ENCODE measurements around the gene DCN. TPM values are rescaled to one million over a fixed set of nuclear protein-coding genes. Genes with fewer than 3 reads are reported as not detected.

DCN gene
- total RNA-seq, 2 experiments from 2014 or later = not detected

GRCh38 chr12:91185421-91185820 is 2.8 kb upstream of the DCN start:
- CTCF ChIA-PET (ENCODE audit: unreplicated experiment) = no interaction called here

GRCh38 chr12:91183551-91183950 is 934 bp upstream of the DCN start:
- POLR2A ChIA-PET = no interaction called here
- DNase-seq (ENCODE audit: low spot score) = no peak
- CTCF ChIA-PET (ENCODE audit: unreplicated experiment) = no interaction called here
- Histone ChIP-seq H3K4me3 (ENCODE audit: low read depth, low read length, poor library complexity, severe bottlenecking) (no peak overlapping the region), H2AFZ (ENCODE audit: low read length) (no peak overlapping the region), H3K27ac (ENCODE audit: low read depth, low read length, poor library complexity, severe bottlenecking) (no peak overlapping the region), H3K9me2 (ENCODE audit: insufficient read depth, low read length) (no peaks in the 10 kb centered on the region), H3K4me1 (ENCODE audit: insufficient read depth, low read length, poor library complexity, severe bottlenecking) (no peaks in the 10 kb centered on the region), H3K36me3 (ENCODE audit: insufficient read depth, low read length) (no peaks in the 10 kb centered on the region), H3K9me3 (ENCODE audit: low read length) (no peaks in the 10 kb centered on the region), H4K20me1 (ENCODE audit: insufficient read depth, low read length) (no peaks in the 10 kb centered on the region), H3K79me2 (ENCODE audit: insufficient read depth, low read depth, low read length) (no peaks in the 10 kb centered on the region), H3K4me2 (ENCODE audit: low read length) (no peak overlapping the region)
- no TSS peak for BruUV-seq (replicated peaks)
- intact Hi-C loops (cut with micrococcal nuclease; ENCODE audit: unreplicated experiment) = no loop called here
- TF ChIP-seq CTCF (conservative IDR thresholded peaks at IDR 0.05; ENCODE audit: low read length) (no peak), EZH2phosphoT487 (IDR thresholded peaks at IDR 0.05; ENCODE audit: borderline replicate concordance, low read depth, low read length) (no peak)

More at GRCh38 chr12:91185421-91185820, 2.8 kb upstream of the DCN start:
- Histone ChIP-seq H3K9me3 (ENCODE audit: low read length) (no peaks in the 10 kb centered on the region), H4K20me1 (ENCODE audit: insufficient read depth, low read length) (no peaks in the 10 kb centered on the region), H3K4me1 (ENCODE audit: insufficient read depth, low read length, poor library complexity, severe bottlenecking) (no peaks in the 10 kb centered on the region), H2AFZ (ENCODE audit: low read length) (no peak overlapping the region), H3K4me2 (ENCODE audit: low read length) (no peak overlapping the region), H3K79me2 (ENCODE audit: insufficient read depth, low read depth, low read length) (no peaks in the 10 kb centered on the region), H3K4me3 (ENCODE audit: low read depth, low read length, poor library complexity, severe bottlenecking) (no peak overlapping the region), H3K27ac (ENCODE audit: low read depth, low read length, poor library complexity, severe bottlenecking) (no peak overlapping the region), H3K9me2 (ENCODE audit: insufficient read depth, low read length) (no peaks in the 10 kb centered on the region), H3K36me3 (ENCODE audit: insufficient read depth, low read length) (no peaks in the 10 kb centered on the region)
- no TSS peak for BruUV-seq (replicated peaks)
- intact Hi-C loops (cut with micrococcal nuclease; ENCODE audit: unreplicated experiment) = no loop called here
- no peak for DNase-seq (ENCODE audit: low spot score)
- TF ChIP-seq CTCF (conservative IDR thresholded peaks at IDR 0.05; ENCODE audit: low read length) (no peak), EZH2phosphoT487 (IDR thresholded peaks at IDR 0.05; ENCODE audit: borderline replicate concordance, low read depth, low read length) (no peak)
- POLR2A ChIA-PET = interaction anchor here (1.0 kb wide), 1 partner anchor 24 kb away, joined by 3 read pairs; no protein-coding TSS in a partner anchor

GRCh38 chr12:91180582-91181395 is 1.8 kb downstream of the DCN start:
- intact Hi-C loops (cut with micrococcal nuclease; ENCODE audit: unreplicated experiment) = no loop called here
- BruUV-seq (replicated peaks) = no TSS peak
- Histone ChIP-seq H4K20me1 (ENCODE audit: insufficient read depth, low read length) (no peaks in the 10 kb centered on the region), H3K36me3 (ENCODE audit: insufficient read depth, low read length) (no peaks in the 10 kb centered on the region), H3K27ac (ENCODE audit: low read depth, low read length, poor library complexity, severe bottlenecking) (no peak overlapping the region), H3K79me2 (ENCODE audit: insufficient read depth, low read depth, low read length) (no peaks in the 10 kb centered on the region), H3K4me2 (ENCODE audit: low read length) (no peak overlapping the region), H3K9me2 (ENCODE audit: insufficient read depth, low read length) (no peaks in the 10 kb centered on the region), H3K4me1 (ENCODE audit: insufficient read depth, low read length, poor library complexity, severe bottlenecking) (no peaks in the 10 kb centered on the region), H3K9me3 (ENCODE audit: low read length) (no peaks in the 10 kb centered on the region), H3K4me3 (ENCODE audit: low read depth, low read length, poor library complexity, severe bottlenecking) (no peak overlapping the region), H2AFZ (ENCODE audit: low read length) (no peak overlapping the region)
- no peak for DNase-seq (ENCODE audit: low spot score)
- CTCF ChIA-PET (ENCODE audit: unreplicated experiment) = no interaction called here
- no peak for TF ChIP-seq EZH2phosphoT487 (IDR thresholded peaks at IDR 0.05; ENCODE audit: borderline replicate concordance, low read depth, low read length)
- TF ChIP-seq CTCF (conservative IDR thresholded peaks at IDR 0.05; ENCODE audit: low read length) = no peak
- POLR2A ChIA-PET = interaction anchor here (0.7 to 1.3 kb wide), 2 partner anchors 12 to 1330 kb away, joined by 3 to 4 read pairs; no protein-coding TSS in a partner anchor

Data from OCI-LY7 (cell line).